Suppressor macrophage (primary cell): ENCODE results near the gene TEX13B.

Experiments used
- DNase-seq, 4 experiments: peaks; one replicate each; pipeline ENCODE4 v3.0.0-alpha.2; 2020 to 2022

TEX13B gene

GRCh38 chrX:107935664-107936433 lies 46.3 kb downstream of the TEX13B start:
- DNase-seq: no peak

DNA sequence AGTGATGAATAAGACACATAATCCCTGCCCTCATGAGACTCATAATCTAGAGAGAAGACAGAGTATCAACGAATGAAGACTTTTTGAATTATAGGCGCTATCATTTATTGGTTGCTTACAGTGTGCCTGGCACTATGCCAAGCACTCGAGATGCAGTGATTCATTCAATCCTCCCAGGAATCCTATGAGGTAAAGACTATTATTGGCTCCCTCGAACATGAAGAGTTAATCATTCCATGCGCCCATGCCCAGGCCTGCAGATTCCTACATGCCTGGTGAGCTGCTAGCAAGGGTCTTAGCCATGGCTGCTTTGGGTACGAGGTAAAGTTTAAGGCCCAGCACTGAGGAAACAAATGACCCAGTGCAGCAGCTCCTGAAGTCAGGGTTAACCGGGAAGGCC lies 47.0 kb downstream of the TEX13B start:
- no peak for DNase-seq

GRCh38 chrX:107934262-107934661 lies 47.9 kb downstream of the TEX13B start:
- DNase-seq: no peak
